ENCODE measurements around the gene SORCS2.

SORCS2 gene

DNA sequence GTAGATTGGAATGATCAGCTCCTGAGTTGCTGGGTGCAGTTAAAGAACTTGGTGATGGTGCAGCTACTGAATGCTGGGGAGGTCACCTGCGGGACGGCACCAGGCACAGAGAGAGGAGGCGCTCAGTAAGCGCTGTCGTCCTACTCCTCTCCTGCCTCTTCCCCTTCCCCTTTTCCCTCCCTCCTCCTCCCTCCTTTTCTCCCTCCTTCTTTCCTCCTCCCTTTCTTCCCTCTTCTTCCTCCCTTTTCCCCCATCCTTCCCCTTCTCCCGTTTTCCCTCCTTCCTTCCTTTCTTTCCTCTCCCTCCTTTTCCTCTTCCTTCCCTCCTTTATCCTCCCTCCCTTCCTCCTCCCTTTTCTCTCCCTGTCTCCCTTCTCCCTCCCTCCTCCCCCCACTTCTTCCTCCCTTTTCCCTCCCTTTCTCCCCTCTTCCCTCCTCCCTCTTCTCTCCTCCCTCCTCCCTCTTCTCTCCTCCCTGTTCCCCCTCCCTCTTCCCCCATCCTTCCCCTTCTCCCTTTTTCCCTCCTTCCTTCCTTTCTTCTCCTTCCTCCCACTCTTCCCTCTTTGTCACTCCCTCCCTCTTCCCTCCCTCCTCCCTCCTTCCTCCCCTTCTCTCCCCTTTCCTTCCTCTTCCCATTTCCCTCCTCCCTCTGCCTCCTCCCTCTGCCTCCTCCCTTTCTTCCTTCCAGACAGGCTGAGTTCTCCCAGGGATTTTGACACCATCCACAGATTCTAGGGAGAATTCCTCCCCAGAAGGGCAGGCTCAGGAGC, 330.3 kb downstream of the SORCS2 start:
- no peak overlapping the region for H2AFZ ChIP-seq (ENCODE audit: low read depth, low read length)
- H3K9me3 ChIP-seq (ENCODE audit: low read length), result no peaks in the 10 kb centered on the region
- no peak overlapping the region for H3K4me3 ChIP-seq (ENCODE audit: low read length)
- H3K27me3 ChIP-seq (ENCODE audit: insufficient read depth, low read length), result peaks cover 6% of the 10 kb centered on the region
- H3K36me3 ChIP-seq (ENCODE audit: insufficient read depth, low read length), result no peaks in the 10 kb centered on the region
- H3K4me1 ChIP-seq (ENCODE audit: insufficient read depth, low read length), result no peaks in the 10 kb centered on the region

DNA sequence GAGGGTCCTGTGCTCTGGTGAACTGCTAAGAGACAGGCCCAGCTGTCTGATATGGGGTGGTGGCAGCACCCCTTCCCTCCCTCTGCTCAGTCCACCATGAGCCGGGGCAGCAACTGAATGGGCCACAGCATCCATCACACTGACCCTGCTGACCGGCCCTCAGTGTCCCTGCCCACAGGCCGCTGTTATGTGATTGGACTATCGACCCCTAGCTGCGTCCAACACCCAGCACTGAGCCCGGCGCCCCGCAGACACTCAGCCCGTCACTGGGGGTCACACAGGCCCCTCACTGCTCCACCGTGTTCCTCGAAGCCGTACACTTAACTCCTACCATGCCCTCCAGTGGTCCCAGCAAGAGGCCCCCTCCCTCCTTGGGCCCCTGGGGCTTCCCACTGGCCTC, 331.2 kb downstream of the SORCS2 start:
- H3K36me3 ChIP-seq (ENCODE audit: insufficient read depth, low read length), result no peaks in the 10 kb centered on the region
- H3K27me3 ChIP-seq (ENCODE audit: insufficient read depth, low read length), result peaks cover 6% of the 10 kb centered on the region
- H2AFZ ChIP-seq (ENCODE audit: low read depth, low read length), result no peak overlapping the region
- H3K4me3 ChIP-seq (ENCODE audit: low read length), result no peak overlapping the region
- H3K9me3 ChIP-seq (ENCODE audit: low read length), result no peaks in the 10 kb centered on the region
- H3K4me1 ChIP-seq (ENCODE audit: insufficient read depth, low read length), result no peaks in the 10 kb centered on the region

DNA sequence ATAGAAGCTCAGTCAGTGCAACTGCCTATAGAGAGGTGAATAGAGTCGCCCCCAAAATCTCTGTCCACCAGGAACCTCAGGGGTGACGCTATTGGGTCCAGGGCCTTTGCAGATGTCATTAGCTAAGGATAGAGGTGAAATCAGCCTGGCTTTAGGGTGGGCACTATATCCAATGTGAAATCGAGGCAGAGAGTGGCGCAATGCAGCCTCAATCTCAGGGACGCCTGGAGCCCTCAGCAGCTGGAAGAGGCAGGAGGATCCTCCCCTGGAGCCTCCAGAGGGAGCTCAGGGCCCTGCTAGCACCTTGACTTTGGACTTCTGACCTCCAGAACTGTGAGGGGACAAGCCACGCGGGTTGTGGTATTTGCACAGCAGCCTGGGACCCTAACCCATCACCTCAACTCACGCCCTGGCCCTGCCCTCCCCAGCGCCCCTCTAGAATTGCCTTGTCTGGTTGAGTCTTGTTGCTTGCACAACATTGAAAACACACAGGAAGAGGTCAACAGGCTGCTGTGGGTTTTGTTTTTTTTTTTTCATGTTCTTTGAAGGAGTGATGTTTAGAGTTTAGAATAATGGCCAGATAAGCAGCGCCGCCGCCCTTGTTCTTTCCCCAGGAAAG, 331.8 kb downstream of the SORCS2 start:
- H2AFZ ChIP-seq (ENCODE audit: low read depth, low read length), result no peak overlapping the region
- H3K36me3 ChIP-seq (ENCODE audit: insufficient read depth, low read length), result no peaks in the 10 kb centered on the region
- H3K4me1 ChIP-seq (ENCODE audit: insufficient read depth, low read length), result no peaks in the 10 kb centered on the region
- H3K4me3 ChIP-seq (ENCODE audit: low read length), result no peak overlapping the region
- H3K27me3 ChIP-seq (ENCODE audit: insufficient read depth, low read length), result peaks cover 6% of the 10 kb centered on the region
- H3K9me3 ChIP-seq (ENCODE audit: low read length), result no peaks in the 10 kb centered on the region

DNA sequence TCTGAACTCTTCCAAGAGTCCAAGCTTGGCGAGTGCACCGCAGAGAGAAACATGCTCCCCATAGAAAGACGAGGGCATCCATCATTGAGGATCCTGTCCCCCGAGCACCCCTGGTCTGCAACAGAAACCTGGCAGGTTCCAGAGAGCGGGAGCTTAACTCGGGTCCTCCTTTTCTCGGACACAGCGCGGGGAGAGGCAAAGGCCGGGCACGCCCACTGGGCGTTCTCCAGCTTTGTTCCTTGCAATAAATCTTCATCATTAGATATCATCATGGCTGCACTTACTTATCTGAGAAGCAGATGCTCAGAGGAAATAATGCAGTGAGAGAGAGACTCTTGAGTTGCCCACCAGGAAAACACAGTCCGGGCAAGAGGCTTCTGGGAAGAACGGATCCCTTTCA, 332.5 kb downstream of the SORCS2 start:
- Histone ChIP-seq H3K27me3 (ENCODE audit: insufficient read depth, low read length) (peaks cover 6% of the 10 kb centered on the region), H3K4me3 (ENCODE audit: low read length) (no peak overlapping the region), H3K4me1 (ENCODE audit: insufficient read depth, low read length) (no peaks in the 10 kb centered on the region)

DNA sequence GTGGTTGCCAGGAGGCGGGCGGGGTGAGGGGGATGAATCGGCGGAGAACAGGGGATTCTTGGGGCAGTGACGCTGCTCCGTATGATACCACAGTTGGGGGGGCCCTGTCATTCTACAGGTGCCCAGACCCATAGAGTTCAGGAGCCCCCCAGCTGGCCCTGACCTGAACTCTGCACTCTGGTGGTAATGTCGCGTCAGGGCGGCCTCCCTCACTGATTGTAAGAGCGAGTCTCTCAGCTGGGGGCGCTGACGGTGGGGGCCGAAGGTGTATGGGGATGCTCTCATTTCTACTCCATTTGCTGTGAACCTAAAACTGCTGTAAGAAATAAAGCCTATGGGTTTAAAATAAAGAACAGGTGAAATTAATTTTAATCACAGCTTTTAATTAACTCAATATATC, 334.2 kb downstream of the SORCS2 start:
- H3K9me3 ChIP-seq (ENCODE audit: low read length), result no peaks in the 10 kb centered on the region
- no peak overlapping the region for H2AFZ ChIP-seq (ENCODE audit: low read depth, low read length)
- no peaks in the 10 kb centered on the region for H3K36me3 ChIP-seq (ENCODE audit: insufficient read depth, low read length)
- H3K4me1 ChIP-seq (ENCODE audit: insufficient read depth, low read length), result no peaks in the 10 kb centered on the region
- peaks cover 10% of the 10 kb centered on the region for H3K27me3 ChIP-seq (ENCODE audit: insufficient read depth, low read length)
- no peak overlapping the region for H3K4me3 ChIP-seq (ENCODE audit: low read length)

More for the DNA sequence above, 332.5 kb downstream of the SORCS2 start:
- H2AFZ ChIP-seq (ENCODE audit: low read depth, low read length), result no peak overlapping the region
- no peaks in the 10 kb centered on the region for H3K9me3 ChIP-seq (ENCODE audit: low read length)
- no peaks in the 10 kb centered on the region for H3K36me3 ChIP-seq (ENCODE audit: insufficient read depth, low read length)

DNA sequence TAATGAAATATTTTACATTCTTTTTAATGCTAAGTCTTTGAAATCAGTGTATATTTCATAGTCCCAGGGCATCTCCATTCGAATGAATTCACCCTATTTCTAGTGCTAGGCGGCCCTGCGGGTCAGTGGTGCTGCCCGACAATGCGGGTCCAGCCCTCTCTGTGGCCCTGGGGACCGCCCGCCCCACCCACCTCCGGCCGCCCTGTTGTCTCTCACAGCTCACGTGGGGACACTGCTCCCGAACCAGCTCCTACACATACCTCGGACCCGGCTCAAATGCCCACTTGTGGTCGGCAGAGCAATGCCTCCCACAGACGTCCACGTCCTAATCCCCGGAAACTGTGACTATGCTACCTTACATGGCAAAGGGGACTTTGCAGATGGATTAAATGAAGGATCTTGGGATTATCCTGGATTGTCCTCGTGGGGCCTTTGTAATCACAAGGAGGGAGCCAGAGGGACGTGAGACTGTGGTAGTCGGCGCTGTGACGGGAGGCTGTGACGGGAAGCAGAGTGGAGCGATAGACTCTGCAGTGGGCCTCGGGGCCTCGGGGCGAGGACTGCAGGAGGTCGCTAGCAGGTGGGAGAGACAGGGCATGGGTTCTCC, 334.7 kb downstream of the SORCS2 start:
- Histone ChIP-seq H3K9me3 (ENCODE audit: low read length) (no peaks in the 10 kb centered on the region), H3K4me3 (ENCODE audit: low read length) (no peak overlapping the region), H2AFZ (ENCODE audit: low read depth, low read length) (no peak overlapping the region), H3K4me1 (ENCODE audit: insufficient read depth, low read length) (no peaks in the 10 kb centered on the region), H3K36me3 (ENCODE audit: insufficient read depth, low read length) (no peaks in the 10 kb centered on the region), H3K27me3 (ENCODE audit: insufficient read depth, low read length) (peaks cover 11% of the 10 kb centered on the region)

DNA sequence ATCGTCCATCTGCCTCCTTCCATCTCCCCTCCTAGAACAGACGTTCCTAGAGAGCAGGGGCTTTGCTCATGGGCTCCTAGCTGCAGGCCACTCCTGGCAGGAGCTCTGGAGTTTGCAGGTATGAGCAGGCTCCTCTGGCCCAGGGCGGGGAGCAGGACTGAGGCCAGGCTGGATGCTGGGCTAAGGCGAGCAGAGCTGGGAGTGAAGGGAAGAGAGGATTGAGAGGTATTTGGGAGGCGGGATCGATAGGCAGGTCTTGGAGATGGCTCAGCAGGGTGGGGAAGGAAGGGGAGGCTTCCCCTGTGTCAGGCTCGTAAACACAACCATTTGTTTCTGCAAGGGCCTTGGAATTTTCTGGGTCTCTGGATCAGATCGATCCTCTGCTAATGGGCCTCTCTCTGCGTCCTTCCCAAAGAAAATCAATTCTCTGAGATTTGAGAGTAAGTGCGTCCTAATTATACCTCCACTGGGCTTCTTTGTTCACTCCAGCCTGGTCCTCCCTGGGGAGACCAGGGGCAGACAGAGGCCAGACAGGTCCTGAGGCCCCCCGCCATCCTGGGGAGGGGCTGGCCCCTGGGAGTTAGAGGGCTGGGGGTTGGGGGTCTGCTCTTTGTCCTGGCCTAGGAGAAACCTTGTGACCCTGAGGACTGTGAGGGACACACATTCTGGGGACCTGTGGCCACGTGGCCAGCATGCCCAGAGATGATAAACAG, 337.2 kb downstream of the SORCS2 start:
- Histone ChIP-seq H3K4me1 (ENCODE audit: insufficient read depth, low read length) (no peaks in the 10 kb centered on the region), H3K9me3 (ENCODE audit: low read length) (no peaks in the 10 kb centered on the region), H2AFZ (ENCODE audit: low read depth, low read length) (no peak overlapping the region)

DNA sequence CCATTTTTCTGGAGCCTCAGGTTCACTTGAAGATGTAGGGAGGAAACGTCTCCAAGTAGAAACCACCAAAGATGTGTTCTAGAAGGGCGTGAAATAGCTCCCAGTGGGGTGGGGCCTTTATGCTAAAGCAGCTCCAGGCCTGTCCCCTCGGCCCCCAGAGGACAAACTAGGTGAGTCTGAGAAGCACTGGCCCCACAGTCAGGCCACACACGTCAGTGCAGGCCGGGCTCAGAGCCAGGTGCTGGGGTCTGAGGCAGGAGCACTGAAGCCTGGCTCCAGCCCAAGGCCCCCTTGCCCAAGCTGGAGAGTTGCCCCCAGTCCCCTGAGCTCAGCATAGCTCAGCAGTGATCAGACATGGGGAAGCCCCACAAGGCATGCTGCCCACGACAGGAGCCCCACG, 337.7 kb downstream of the SORCS2 start:
- H3K4me1 ChIP-seq (ENCODE audit: insufficient read depth, low read length), result no peaks in the 10 kb centered on the region
- peaks cover 7% of the 10 kb centered on the region for H3K27me3 ChIP-seq (ENCODE audit: insufficient read depth, low read length)
- no peaks in the 10 kb centered on the region for H3K9me3 ChIP-seq (ENCODE audit: low read length)
- H3K36me3 ChIP-seq (ENCODE audit: insufficient read depth, low read length), result no peaks in the 10 kb centered on the region
- no peak overlapping the region for H2AFZ ChIP-seq (ENCODE audit: low read depth, low read length)
- no peak overlapping the region for H3K4me3 ChIP-seq (ENCODE audit: low read length)

More for the DNA sequence above, 337.2 kb downstream of the SORCS2 start:
- Histone ChIP-seq H3K27me3 (ENCODE audit: insufficient read depth, low read length) (peaks cover 7% of the 10 kb centered on the region), H3K4me3 (ENCODE audit: low read length) (no peak overlapping the region), H3K36me3 (ENCODE audit: insufficient read depth, low read length) (no peaks in the 10 kb centered on the region)

DNA sequence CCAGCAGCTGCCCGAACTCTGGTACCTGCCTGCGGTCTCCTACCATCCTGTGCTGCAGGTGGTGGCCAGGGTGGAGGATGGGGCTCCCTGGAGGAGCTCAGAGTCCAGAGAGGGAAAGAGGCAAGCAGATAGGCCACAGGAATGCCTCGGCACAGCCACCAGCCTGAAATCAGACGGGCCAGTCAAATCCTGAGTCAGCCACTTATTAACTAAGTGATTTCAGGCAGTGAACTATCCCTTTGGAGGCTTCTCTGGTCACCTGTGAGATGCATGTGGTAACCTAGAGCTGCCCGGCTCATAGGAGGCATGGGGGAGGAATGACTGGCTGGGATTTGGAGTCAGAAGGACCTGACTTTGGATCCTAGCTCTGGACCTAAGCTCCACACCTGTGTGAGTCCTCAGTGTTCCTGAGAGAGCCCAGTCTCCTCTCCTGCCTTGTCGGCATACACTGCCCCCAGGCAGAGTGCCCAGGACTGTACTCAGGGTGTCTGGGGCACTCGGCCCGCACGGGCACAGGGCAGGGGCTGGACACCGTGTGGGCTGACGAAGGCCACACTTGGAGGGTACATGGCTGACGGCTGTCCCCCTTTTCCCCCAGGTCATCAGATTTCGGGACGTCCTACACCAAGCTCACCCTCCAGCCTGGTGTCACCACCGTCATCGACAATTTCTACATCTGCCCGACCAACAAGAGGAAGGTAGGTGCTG, 338.7 kb downstream of the SORCS2 start:
- no peak overlapping the region for H2AFZ ChIP-seq (ENCODE audit: low read depth, low read length)
- H3K4me3 ChIP-seq (ENCODE audit: low read length), result no peak overlapping the region
- peaks cover 7% of the 10 kb centered on the region for H3K27me3 ChIP-seq (ENCODE audit: insufficient read depth, low read length)
- no peaks in the 10 kb centered on the region for H3K36me3 ChIP-seq (ENCODE audit: insufficient read depth, low read length)
- no peaks in the 10 kb centered on the region for H3K4me1 ChIP-seq (ENCODE audit: insufficient read depth, low read length)
- no peaks in the 10 kb centered on the region for H3K9me3 ChIP-seq (ENCODE audit: low read length)

DNA sequence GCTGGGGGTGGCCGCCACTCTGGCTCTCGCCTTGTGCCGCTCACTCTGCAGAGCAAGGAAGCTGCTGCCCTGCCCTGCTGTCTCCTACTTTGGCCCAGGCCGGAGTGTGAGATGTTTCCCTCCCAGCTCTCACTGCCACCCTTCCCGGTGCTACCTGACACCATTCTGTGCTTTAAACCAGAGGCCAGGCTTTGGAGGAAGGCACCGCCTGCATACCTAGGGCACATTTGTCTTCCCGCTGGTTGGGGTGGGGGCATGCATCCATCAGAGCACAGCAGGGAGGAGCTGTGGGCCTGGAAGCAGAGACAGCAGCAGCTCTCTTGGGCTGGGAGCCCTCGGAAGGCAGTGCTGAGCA, 339.3 kb downstream of the SORCS2 start:
- H3K27me3 ChIP-seq (ENCODE audit: insufficient read depth, low read length), result peaks cover 7% of the 10 kb centered on the region
- no peaks in the 10 kb centered on the region for H3K4me1 ChIP-seq (ENCODE audit: insufficient read depth, low read length)
- H3K4me3 ChIP-seq (ENCODE audit: low read length), result no peak overlapping the region
- no peaks in the 10 kb centered on the region for H3K36me3 ChIP-seq (ENCODE audit: insufficient read depth, low read length)
- no peak overlapping the region for H2AFZ ChIP-seq (ENCODE audit: low read depth, low read length)
- no peaks in the 10 kb centered on the region for H3K9me3 ChIP-seq (ENCODE audit: low read length)

DNA sequence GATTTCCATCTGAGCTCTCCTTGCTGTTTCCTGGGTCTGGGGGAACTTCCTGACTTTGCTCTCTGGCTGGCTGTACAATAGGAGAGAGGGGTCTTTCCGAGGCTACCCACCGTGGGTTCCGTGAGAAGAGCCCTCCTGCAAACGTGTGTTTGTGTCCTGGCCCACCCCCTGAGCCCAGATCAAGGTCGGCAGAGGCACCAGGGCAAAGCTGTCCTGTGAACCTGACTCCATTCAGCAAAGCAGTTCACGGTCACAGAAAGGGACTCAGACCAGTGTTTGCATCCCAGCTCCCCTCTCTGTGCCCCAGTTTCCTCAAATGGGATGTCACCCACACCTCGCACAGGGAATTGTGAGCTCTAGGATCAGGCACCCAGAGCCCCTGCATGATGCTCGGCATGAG, 339.7 kb downstream of the SORCS2 start:
- Histone ChIP-seq H3K9me3 (ENCODE audit: low read length) (no peaks in the 10 kb centered on the region), H3K4me3 (ENCODE audit: low read length) (no peak overlapping the region), H3K4me1 (ENCODE audit: insufficient read depth, low read length) (no peaks in the 10 kb centered on the region), H2AFZ (ENCODE audit: low read depth, low read length) (no peak overlapping the region), H3K36me3 (ENCODE audit: insufficient read depth, low read length) (no peaks in the 10 kb centered on the region), H3K27me3 (ENCODE audit: insufficient read depth, low read length) (peaks cover 7% of the 10 kb centered on the region)

DNA sequence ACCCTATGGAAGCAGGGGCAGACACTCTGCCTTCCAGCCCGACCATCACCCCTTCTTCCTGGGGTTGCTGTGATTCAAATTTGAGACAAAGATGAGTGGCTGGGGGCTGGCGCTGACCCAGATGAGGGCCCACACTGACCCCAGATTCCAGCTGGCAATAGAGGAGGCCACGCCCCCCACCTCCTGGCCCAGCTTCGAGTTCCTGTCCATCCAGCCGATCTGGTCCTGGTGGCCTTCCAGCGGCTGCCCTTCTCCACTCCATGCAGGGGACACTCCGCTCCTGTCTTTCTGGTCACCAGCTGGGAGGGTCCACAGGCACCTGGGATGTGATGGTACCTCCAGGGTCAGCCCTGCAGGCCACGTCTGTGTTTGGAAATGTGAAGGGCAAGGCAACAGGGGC, 340.9 kb downstream of the SORCS2 start:
- no peak overlapping the region for H2AFZ ChIP-seq (ENCODE audit: low read depth, low read length)
- peaks cover 7% of the 10 kb centered on the region for H3K27me3 ChIP-seq (ENCODE audit: insufficient read depth, low read length)
- no peaks in the 10 kb centered on the region for H3K36me3 ChIP-seq (ENCODE audit: insufficient read depth, low read length)
- no peak overlapping the region for H3K4me3 ChIP-seq (ENCODE audit: low read length)
- no peaks in the 10 kb centered on the region for H3K4me1 ChIP-seq (ENCODE audit: insufficient read depth, low read length)
- no peaks in the 10 kb centered on the region for H3K9me3 ChIP-seq (ENCODE audit: low read length)

DNA sequence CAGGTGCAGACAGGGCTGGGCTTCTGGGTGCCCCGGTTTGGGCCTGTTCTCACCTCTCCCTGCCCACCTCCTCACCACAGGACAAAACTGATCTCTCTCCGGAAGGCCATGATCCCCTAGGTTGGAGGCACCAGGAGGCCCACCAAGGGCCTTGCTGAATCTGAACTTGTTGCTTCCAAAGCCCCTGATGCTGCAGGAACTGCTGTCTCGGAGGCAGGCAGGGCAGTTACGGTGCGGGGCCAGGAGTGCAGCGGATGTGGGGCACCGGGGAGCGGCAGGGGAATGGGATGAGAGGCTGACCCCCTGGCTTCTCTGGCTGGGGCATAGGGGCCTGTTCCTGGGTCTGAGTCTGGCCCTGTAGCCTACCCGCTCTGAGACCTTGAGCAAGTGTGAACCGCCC, 342.8 kb downstream of the SORCS2 start:
- no peak overlapping the region for H2AFZ ChIP-seq (ENCODE audit: low read depth, low read length)
- no peaks in the 10 kb centered on the region for H3K36me3 ChIP-seq (ENCODE audit: insufficient read depth, low read length)
- no peak overlapping the region for H3K4me3 ChIP-seq (ENCODE audit: low read length)
- H3K27me3 ChIP-seq (ENCODE audit: insufficient read depth, low read length), result peaks cover 7% of the 10 kb centered on the region
- H3K4me1 ChIP-seq (ENCODE audit: insufficient read depth, low read length), result no peaks in the 10 kb centered on the region
- no peaks in the 10 kb centered on the region for H3K9me3 ChIP-seq (ENCODE audit: low read length)
